Left ventricle myocardium inferior (tissue), 1 donor: ENCODE data around the gene ADAMTS20. TPM values are rescaled to one million over a fixed set of nuclear protein-coding genes. Genes with fewer than 3 reads are reported as not detected.

Experiments used
- DNase-seq: peaks from one replicate; pipeline ENCODE4 v3.0.0-alpha.2; 2020
- H3K27ac ChIP-seq: fragments of 200-600 bp; replicated peaks from 2 replicates; pipeline ENCODE4 v1.8.0; 2021
- H3K27me3 ChIP-seq: fragments of 200-600 bp; 2 replicates; pipeline ENCODE4 v1.8.0; 2021; ENCODE audit warnings: low read depth
- H3K36me3 ChIP-seq: fragments of 200-600 bp; 2 replicates; pipeline ENCODE4 v1.8.0; 2021
- H3K4me1 ChIP-seq: fragments of 200-600 bp; 2 replicates; pipeline ENCODE4 v1.8.0; 2021
- H3K4me3 ChIP-seq: fragments of 200-600 bp; 2 replicates; pipeline ENCODE4 v1.8.0; 2021; ENCODE audit warnings: mild to moderate bottlenecking, moderate library complexity
- H3K9me3 ChIP-seq: fragments of 200-600 bp; replicated peaks from 2 replicates; pipeline ENCODE4 v1.8.0; 2021
- intact Hi-C: fragments of 100-400 bp; cut with micrococcal nuclease; formaldehyde crosslinking; loops from one replicate; pipeline ENCODE4 v1.11.0; 2022
- total RNA-seq: library from RNA; stranded (reverse); fragmentation: NEBNext Ultra II Directional; extraction: Animal tissue kit (Norgen Biotek cat#: 25700); gene quantifications from one replicate; pipeline ENCODE4 v1.2.1, GENCODE V29; 2021
- TF ChIP-seq, protein P1 (sequence below): fragments of 200-600 bp; IDR thresholded peaks from 2 replicates; pipeline ENCODE4 v1.8.0; 2021; ENCODE audit warnings: antibody characterized with exemption, mild to moderate bottlenecking, borderline replicate concordance
- donor health status: DM: no; HTN: yes; CAD: no; lungs with severe emphysema.

The ADAMTS20 gene
- total RNA-seq, 1 donor from 2014 or later, result not detected

DNA sequence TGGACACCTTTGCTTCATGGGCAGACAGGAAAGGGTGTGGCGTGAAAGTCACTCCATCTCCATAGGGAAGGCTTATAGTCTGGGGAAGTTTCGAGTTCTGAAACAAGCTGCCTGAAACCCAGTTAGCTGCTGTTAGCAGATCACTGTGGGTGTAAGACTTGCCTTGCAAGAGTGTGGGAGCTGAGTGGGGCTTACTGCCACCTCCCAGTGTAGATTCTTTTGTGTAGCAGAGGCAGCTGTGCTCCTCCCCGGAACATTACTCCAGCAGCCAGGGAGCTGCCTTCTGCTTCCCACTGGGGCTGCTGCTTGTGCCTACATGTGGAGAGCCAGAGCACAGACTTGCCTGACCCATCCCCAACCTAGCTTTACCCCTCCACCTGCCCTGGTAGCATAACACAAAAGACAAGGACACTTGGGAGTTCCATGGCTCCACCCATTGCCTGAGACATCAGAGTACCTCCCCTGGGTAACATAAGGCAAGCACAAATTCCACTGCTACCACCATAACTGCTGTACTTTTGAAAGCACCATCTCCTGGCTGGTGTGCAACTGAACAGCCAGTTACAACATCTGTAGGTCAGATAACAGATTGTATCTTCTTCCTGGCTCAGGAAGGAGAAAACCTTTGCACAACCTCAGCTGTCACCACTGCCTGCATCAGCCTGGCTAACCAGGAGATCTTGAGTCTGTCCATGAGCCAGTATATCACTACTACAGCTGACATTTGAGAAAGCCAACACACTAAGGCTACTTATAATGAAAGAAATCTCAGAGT lies 69.5 kb downstream of the ADAMTS20 start:
- TF ChIP-seq, protein P1, sequence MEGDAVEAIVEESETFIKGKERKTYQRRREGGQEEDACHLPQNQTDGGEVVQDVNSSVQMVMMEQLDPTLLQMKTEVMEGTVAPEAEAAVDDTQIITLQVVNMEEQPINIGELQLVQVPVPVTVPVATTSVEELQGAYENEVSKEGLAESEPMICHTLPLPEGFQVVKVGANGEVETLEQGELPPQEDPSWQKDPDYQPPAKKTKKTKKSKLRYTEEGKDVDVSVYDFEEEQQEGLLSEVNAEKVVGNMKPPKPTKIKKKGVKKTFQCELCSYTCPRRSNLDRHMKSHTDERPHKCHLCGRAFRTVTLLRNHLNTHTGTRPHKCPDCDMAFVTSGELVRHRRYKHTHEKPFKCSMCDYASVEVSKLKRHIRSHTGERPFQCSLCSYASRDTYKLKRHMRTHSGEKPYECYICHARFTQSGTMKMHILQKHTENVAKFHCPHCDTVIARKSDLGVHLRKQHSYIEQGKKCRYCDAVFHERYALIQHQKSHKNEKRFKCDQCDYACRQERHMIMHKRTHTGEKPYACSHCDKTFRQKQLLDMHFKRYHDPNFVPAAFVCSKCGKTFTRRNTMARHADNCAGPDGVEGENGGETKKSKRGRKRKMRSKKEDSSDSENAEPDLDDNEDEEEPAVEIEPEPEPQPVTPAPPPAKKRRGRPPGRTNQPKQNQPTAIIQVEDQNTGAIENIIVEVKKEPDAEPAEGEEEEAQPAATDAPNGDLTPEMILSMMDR, result no peak
- no peak overlapping the region for H3K27ac ChIP-seq
- intact Hi-C loops, result no loop called here
- H3K4me1 ChIP-seq, result no peaks in the 10 kb centered on the region
- no peaks in the 10 kb centered on the region for H3K36me3 ChIP-seq
- H3K27me3 ChIP-seq, result no peaks in the 10 kb centered on the region
- H3K9me3 ChIP-seq, result peaks cover 26% of the 10 kb centered on the region
- no peak overlapping the region for H3K4me3 ChIP-seq
- DNase-seq, result no peak

DNA sequence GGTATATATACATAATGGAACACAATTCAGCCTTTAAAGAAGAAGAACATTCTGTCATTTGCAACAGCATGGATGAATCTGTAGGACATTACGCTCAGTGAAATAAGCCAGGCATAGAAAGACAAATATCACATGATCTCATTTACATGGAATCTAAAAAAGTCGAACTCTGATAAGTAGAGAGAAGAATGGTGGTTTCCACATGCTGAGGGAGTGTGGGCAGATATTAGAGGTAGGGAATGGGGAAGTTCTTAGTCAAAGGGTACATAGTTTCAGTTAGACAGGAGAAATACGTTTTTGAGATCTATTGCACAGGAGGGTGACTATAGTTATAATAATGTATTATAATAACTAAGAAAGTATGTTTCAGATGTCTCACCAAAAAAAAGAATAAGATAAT lies 71.4 kb downstream of the ADAMTS20 start:
- TF ChIP-seq, protein P1, result no peak
- Histone ChIP-seq H3K4me3 (no peak overlapping the region), H3K27me3 (no peaks in the 10 kb centered on the region), H3K36me3 (no peaks in the 10 kb centered on the region), H3K9me3 (peaks cover 16% of the 10 kb centered on the region), H3K4me1 (no peaks in the 10 kb centered on the region), H3K27ac (no peak overlapping the region)
- intact Hi-C loops, result no loop called here
- no peak for DNase-seq

- no peaks in the 10 kb centered on the region for H3K9me3 ChIP-seq
- intact Hi-C loops, result no loop called here
- no peak for DNase-seq
- H3K27me3 ChIP-seq, result peaks cover 22% of the 10 kb centered on the region
- TF ChIP-seq, protein P1, result no peak
- H3K27ac ChIP-seq, result no peak overlapping the region
- no peaks in the 10 kb centered on the region for H3K36me3 ChIP-seq
- H3K4me1 ChIP-seq, result no peaks in the 10 kb centered on the region
- no peak overlapping the region for H3K4me3 ChIP-seq
Observed at GRCh38 chr12:43462741-43463140, 89.3 kb downstream of the ADAMTS20 start.

- Histone ChIP-seq H3K27me3 (peaks cover 22% of the 10 kb centered on the region), H3K4me3 (no peak overlapping the region), H3K4me1 (no peaks in the 10 kb centered on the region), H3K36me3 (no peaks in the 10 kb centered on the region), H3K27ac (no peak overlapping the region), H3K9me3 (no peaks in the 10 kb centered on the region)
- DNase-seq, result no peak
- intact Hi-C loops, result no loop called here
- TF ChIP-seq, protein P1, result no peak
Observed at GRCh38 chr12:43462080-43462479, 89.9 kb downstream of the ADAMTS20 start.

DNA sequence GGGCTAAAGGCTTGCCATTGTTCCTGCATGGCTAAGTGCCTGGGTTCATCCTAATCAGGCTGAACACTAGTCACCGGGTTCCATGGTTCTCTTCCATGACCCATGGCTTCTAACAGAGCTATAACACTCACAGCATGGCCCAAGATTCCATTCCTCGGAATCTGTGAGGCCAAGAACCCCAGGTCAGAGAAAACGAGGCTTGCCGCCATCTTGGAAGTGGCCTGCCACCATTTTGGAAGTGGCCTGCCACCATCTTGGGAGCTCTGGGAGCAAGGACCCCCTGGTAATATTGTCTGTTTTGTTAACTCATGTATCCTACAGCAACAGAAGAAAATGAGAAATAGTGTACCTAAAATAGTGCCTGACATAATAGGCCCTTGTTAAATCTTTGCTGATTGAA lies 92.7 kb downstream of the ADAMTS20 start:
- Histone ChIP-seq H3K27ac (no peak overlapping the region), H3K36me3 (no peaks in the 10 kb centered on the region), H3K4me3 (no peak overlapping the region), H3K9me3 (peaks cover 18% of the 10 kb centered on the region), H3K27me3 (peaks cover 22% of the 10 kb centered on the region), H3K4me1 (no peaks in the 10 kb centered on the region)
- intact Hi-C loops, result no loop called here
- DNase-seq, result no peak
- TF ChIP-seq, protein P1, result no peak
